Liver (tissue), 9 donors: ENCODE measurements around the gene ABTB2. TPM values are rescaled to one million over a fixed set of nuclear protein-coding genes. Genes with fewer than 3 reads are reported as not detected.

Source experiments
- DNase-seq: peaks from one replicate; pipeline ENCODE4 v3.0.0-alpha.2; 2017; ENCODE audit warnings: low spot score
- H3K27ac ChIP-seq, 2 donors: one replicate each; pipeline ENCODE4 v1.7.0; 2013; ENCODE audit warnings: inconsistent platforms in 2 of 2, low read length in 2 of 2, control low read depth in 1 of 2, low read depth in 1 of 2, mild to moderate bottlenecking in 1 of 2
- H3K27me3 ChIP-seq, 4 donors: one replicate each; pipeline versions ENCODE4 v1.6.1 to v1.7.0; 2013; ENCODE audit warnings: low read length in 3 of 4, inconsistent platforms in 1 of 4, mild to moderate bottlenecking in 1 of 4, moderate library complexity in 1 of 4; ENCODE audit not compliant: control insufficient read depth in 4 of 4, insufficient read depth in 4 of 4
- H3K36me3 ChIP-seq, 4 donors: one replicate each; pipeline versions ENCODE4 v1.6.1 to v1.7.0; 2013; ENCODE audit warnings: low read length in 3 of 4, mild to moderate bottlenecking in 3 of 4, low read depth in 1 of 4, moderate library complexity in 1 of 4; ENCODE audit not compliant: control insufficient read depth in 4 of 4, insufficient read depth in 3 of 4
- H3K4me1 ChIP-seq, 4 donors: one replicate each; pipeline versions ENCODE4 v1.6.1 to v1.7.0; 2013; ENCODE audit warnings: low read length in 3 of 4, mild to moderate bottlenecking in 3 of 4, moderate library complexity in 1 of 4; ENCODE audit not compliant: control insufficient read depth in 4 of 4, insufficient read depth in 4 of 4
- H3K4me3 ChIP-seq, 3 donors: one replicate each; pipeline versions ENCODE4 v1.6.1 to v1.7.0; 2013; ENCODE audit warnings: low read length in 3 of 3, control low read depth in 1 of 3, low read depth in 1 of 3, mild to moderate bottlenecking in 1 of 3
- H3K9ac ChIP-seq, 2 donors: one replicate each; pipeline ENCODE4 v1.7.0; 2013; ENCODE audit warnings: low read length in 2 of 2, mild to moderate bottlenecking in 2 of 2, moderate library complexity in 2 of 2, control low read depth in 1 of 2, low read depth in 1 of 2
- H3K9me3 ChIP-seq, 4 donors: one replicate each; pipeline versions ENCODE4 v1.6.1 to v1.7.0; 2013; ENCODE audit warnings: low read length in 3 of 4; ENCODE audit not compliant: control insufficient read depth in 4 of 4
- ATF3 ChIP-seq: IDR thresholded peaks from 2 replicates; pipeline ENCODE4 v1.6.1; 2016; ENCODE audit warnings: antibody characterized with exemption
- CTCF ChIP-seq: fragments of 150-350 bp; IDR thresholded peaks from 2 replicates; pipeline ENCODE4 v1.5.1; 2017; ENCODE audit warnings: improper control_type of control experiment, low read depth, low read length; ENCODE audit not compliant: missing input control
- EGR1 ChIP-seq, 2 donors: IDR thresholded peaks; 2 replicates each; pipeline ENCODE4 v1.6.1; 2016 to 2018; ENCODE audit warnings: antibody characterized with exemption in 2 of 2, low read depth in 2 of 2
- FOXA1 ChIP-seq: IDR thresholded peaks from 2 replicates; pipeline ENCODE4 v1.6.1; 2016; ENCODE audit warnings: antibody characterized with exemption
- FOXA2 ChIP-seq: IDR thresholded peaks from 2 replicates; pipeline ENCODE4 v1.6.1; 2016; ENCODE audit warnings: antibody characterized with exemption
- GABPA ChIP-seq, 2 donors: IDR thresholded peaks in 1 of 2; conservative IDR thresholded peaks in 1 of 2; 2 replicates each; pipeline ENCODE4 v1.6.1; 2016; ENCODE audit warnings: antibody characterized with exemption in 2 of 2, mild to moderate bottlenecking in 1 of 2, moderate library complexity in 1 of 2
- HNF4A ChIP-seq, 2 donors: conservative IDR thresholded peaks; 2 replicates each; pipeline ENCODE4 v1.6.1; 2016; ENCODE audit warnings: antibody characterized with exemption in 2 of 2, mild to moderate bottlenecking in 2 of 2
- HNF4G ChIP-seq: IDR thresholded peaks from 2 replicates; pipeline ENCODE4 v1.6.1; 2016; ENCODE audit warnings: antibody characterized with exemption
- JUND ChIP-seq, 2 donors: IDR thresholded peaks; 2 replicates each; pipeline ENCODE4 v1.6.1; 2016; ENCODE audit warnings: antibody characterized with exemption in 2 of 2
- MAX ChIP-seq: IDR thresholded peaks from 2 replicates; pipeline ENCODE4 v1.6.1; 2016; ENCODE audit warnings: antibody characterized with exemption
- RAD21 ChIP-seq, 2 donors: IDR thresholded peaks; 2 replicates each; pipeline ENCODE4 v1.6.1; 2016; ENCODE audit warnings: antibody characterized with exemption in 2 of 2, mild to moderate bottlenecking in 2 of 2
- REST ChIP-seq: IDR thresholded peaks from 2 replicates; pipeline ENCODE4 v1.6.1; 2016; ENCODE audit warnings: antibody characterized with exemption, mild to moderate bottlenecking
- RXRA ChIP-seq, 2 donors: IDR thresholded peaks; 2 replicates each; pipeline ENCODE4 v1.6.1; 2017 to 2018; ENCODE audit warnings: antibody characterized with exemption in 2 of 2, mild to moderate bottlenecking in 1 of 2
- SP1 ChIP-seq: IDR thresholded peaks from 2 replicates; pipeline ENCODE4 v1.6.1; 2018; ENCODE audit warnings: antibody characterized with exemption, mild to moderate bottlenecking
- TAF1 ChIP-seq: conservative IDR thresholded peaks from 2 replicates; pipeline ENCODE4 v1.6.1; 2016; ENCODE audit warnings: antibody characterized with exemption, mild to moderate bottlenecking
- ZBTB33 ChIP-seq: IDR thresholded peaks from 2 replicates; pipeline ENCODE4 v1.6.1; 2016; ENCODE audit warnings: antibody characterized with exemption
- WGBS: extraction: QIAGEN DNeasy Blood & Tissue Kit; methylation state at CpG from one replicate; pipeline ENCODE4 v1.1.7; 2013; 5-methylcytosine and 5-hydroxymethylcytosine counted together
- polyA plus RNA-seq, 2 donors: library from polyadenylated mRNA; stranded (reverse) in 1 of 2; unstranded in 1 of 2; fragments of 200-250 nt in 1 of 2; fragments of >200 nt in 1 of 2; fragmentation: Nextera tagmentation in 1 of 2; extraction: Ambion mirVana in 1 of 2; gene quantifications; one replicate each; pipeline versions ENCODE4 v1.2.1 to v1.2.3, GENCODE V29; 2013 to 2015
- total RNA-seq, 2 donors: library from RNA; depleted of rRNA; stranded (reverse); fragments of >200 nt; gene quantifications; one replicate each; pipeline ENCODE4 v1.2.3, GENCODE V29; 2014
- donor health status: healthy.
- donor health status: healthy.
- donor health status: healthy.
- donor health status: healthy.
- donor health status: healthy.

ABTB2 gene
- total and polyA plus RNA-seq, 4 donors = 2.4 to 8.9 (median 6.1) TPM

- Histone ChIP-seq H3K9ac (no peak overlapping the region), H3K4me3 (no peak overlapping the region), H3K27ac (no peak overlapping the region), H3K27me3 (no peaks in the 10 kb centered on the region), H3K4me1 (no peaks in the 10 kb centered on the region), H3K36me3 (peaks cover 0 to 6% (median 5%) of the 10 kb centered on the region in 4 donors), H3K9me3 (no peaks in the 10 kb centered on the region)
- WGBS = 90% methylated on average over 13 of the region's 13 CpGs
- TF ChIP-seq EGR1 (IDR thresholded peaks at IDR 0.05; ENCODE audit: low read depth in 2 of 2) (no peak), JUND (IDR thresholded peaks at IDR 0.05) (no peak), ATF3 (no peak), HNF4G (no peak), REST (no peak), MAX (no peak), GABPA (IDR thresholded peaks at IDR 0.05 in 1 of 2, conservative IDR thresholded peaks at IDR 0.05 in 1 of 2) (no peak), RAD21 (IDR thresholded peaks at IDR 0.05) (no peak), CTCF (no peak), FOXA1 (no peak), SP1 (no peak), RXRA (IDR thresholded peaks at IDR 0.05) (no peak), HNF4A (conservative IDR thresholded peaks at IDR 0.05) (no peak), TAF1 (no peak), FOXA2 (no peak), ZBTB33 (no peak)
- DNase-seq = no peak
Measured at GRCh38 chr11:34194576-34195335, 163.1 kb downstream of the ABTB2 start.
